Breast epithelium (tissue), 3 donors: ENCODE data around the gene ATP2A1.

Source experiments
- POLR2A ChIP-seq: fragments of 450-650 bp; IDR thresholded peaks from one replicate; pipeline ENCODE4 v1.6.1; 2016; ENCODE audit warnings: antibody characterized with exemption, mild to moderate bottlenecking, moderate library complexity
- POLR2AphosphoS5 ChIP-seq, 3 donors: sonication (generic); formaldehyde crosslinking; IDR thresholded peaks; one replicate each; pipeline ENCODE4 v1.6.1; 2017; ENCODE audit warnings: antibody characterized with exemption in 3 of 3

- no peak for TF ChIP-seq POLR2A
- no peak for TF ChIP-seq POLR2AphosphoS5 (IDR thresholded peaks at IDR 0.05)
Observed at GRCh38 chr16:28923231-28923587, 44.9 kb downstream of the ATP2A1 start.
